Measurements from ENCODE around the gene KIF5A.

GRCh38 chr12:57539134-57539768 lies 10.6 kb upstream of the KIF5A start:
- TF ChIP-seq, protein P1, sequence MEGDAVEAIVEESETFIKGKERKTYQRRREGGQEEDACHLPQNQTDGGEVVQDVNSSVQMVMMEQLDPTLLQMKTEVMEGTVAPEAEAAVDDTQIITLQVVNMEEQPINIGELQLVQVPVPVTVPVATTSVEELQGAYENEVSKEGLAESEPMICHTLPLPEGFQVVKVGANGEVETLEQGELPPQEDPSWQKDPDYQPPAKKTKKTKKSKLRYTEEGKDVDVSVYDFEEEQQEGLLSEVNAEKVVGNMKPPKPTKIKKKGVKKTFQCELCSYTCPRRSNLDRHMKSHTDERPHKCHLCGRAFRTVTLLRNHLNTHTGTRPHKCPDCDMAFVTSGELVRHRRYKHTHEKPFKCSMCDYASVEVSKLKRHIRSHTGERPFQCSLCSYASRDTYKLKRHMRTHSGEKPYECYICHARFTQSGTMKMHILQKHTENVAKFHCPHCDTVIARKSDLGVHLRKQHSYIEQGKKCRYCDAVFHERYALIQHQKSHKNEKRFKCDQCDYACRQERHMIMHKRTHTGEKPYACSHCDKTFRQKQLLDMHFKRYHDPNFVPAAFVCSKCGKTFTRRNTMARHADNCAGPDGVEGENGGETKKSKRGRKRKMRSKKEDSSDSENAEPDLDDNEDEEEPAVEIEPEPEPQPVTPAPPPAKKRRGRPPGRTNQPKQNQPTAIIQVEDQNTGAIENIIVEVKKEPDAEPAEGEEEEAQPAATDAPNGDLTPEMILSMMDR (IDR thresholded peaks at IDR 0.05), result no peak
- TF ChIP-seq POLR2A (IDR thresholded peaks at IDR 0.05), result no peak

All from lower leg skin (tissue), 3 donors.